Measurements from ENCODE around the gene TCF15.

TCF15 gene

GRCh38 chr20:597560-597959 is 12.5 kb downstream of the TCF15 start:
- TF ChIP-seq EZH2phosphoT487 (conservative IDR thresholded peaks at IDR 0.05; ENCODE audit: low read length) = no peak
- no peak for TF ChIP-seq CTCF (IDR thresholded peaks at IDR 0.05; ENCODE audit: insufficient read depth, low read length, poor library complexity, severe bottlenecking)
- Histone ChIP-seq H4K20me1 (ENCODE audit: low read depth, low read length) (no peaks in the 10 kb centered on the region), H3K4me3 (ENCODE audit: insufficient read depth, low read length, poor library complexity, severe bottlenecking) (no peak overlapping the region), H3K27ac (ENCODE audit: low read depth, low read length) (no peak overlapping the region), H3K9me2 (replicated peaks; ENCODE audit: insufficient read depth, low read length) (no peaks in the 10 kb centered on the region), H3F3A (ENCODE audit: insufficient read depth) (no peaks in the 10 kb centered on the region), H3K79me2 (ENCODE audit: insufficient read depth, low read length) (no peaks in the 10 kb centered on the region), H3K36me3 (ENCODE audit: low read length) (no peaks in the 10 kb centered on the region), H2AFZ (ENCODE audit: low read depth, low read length, severe bottlenecking) (no peak overlapping the region), H3K27me3 (ENCODE audit: low read length) (no peaks in the 10 kb centered on the region), H3K9ac (ENCODE audit: low read length) (no peak overlapping the region), H3K9me3 (ENCODE audit: insufficient read depth, low read length) (no peaks in the 10 kb centered on the region), H3K4me2 (ENCODE audit: low read depth, low read length, poor library complexity, severe bottlenecking) (no peak overlapping the region)

GRCh38 chr20:595330-596308 is 14.5 kb downstream of the TCF15 start:
- H3K9me2 ChIP-seq (replicated peaks; ENCODE audit: insufficient read depth, low read length) = no peaks in the 10 kb centered on the region
- H3K79me2 ChIP-seq (ENCODE audit: insufficient read depth, low read length) = no peaks in the 10 kb centered on the region
- H3K4me3 ChIP-seq (ENCODE audit: insufficient read depth, low read length, poor library complexity, severe bottlenecking) = no peak overlapping the region
- no peak overlapping the region for H3K4me2 ChIP-seq (ENCODE audit: low read depth, low read length, poor library complexity, severe bottlenecking)
- no peak overlapping the region for H3K27ac ChIP-seq (ENCODE audit: low read depth, low read length)
- no peaks in the 10 kb centered on the region for H3K9me3 ChIP-seq (ENCODE audit: insufficient read depth, low read length)
- no peaks in the 10 kb centered on the region for H4K20me1 ChIP-seq (ENCODE audit: low read depth, low read length)
- H3K27me3 ChIP-seq (ENCODE audit: low read length) = no peaks in the 10 kb centered on the region
- no peak overlapping the region for H3K9ac ChIP-seq (ENCODE audit: low read length)
- H3K36me3 ChIP-seq (ENCODE audit: low read length) = no peaks in the 10 kb centered on the region
- TF ChIP-seq CTCF (IDR thresholded peaks at IDR 0.05; ENCODE audit: insufficient read depth, low read length, poor library complexity, severe bottlenecking) (no peak), EZH2phosphoT487 (conservative IDR thresholded peaks at IDR 0.05; ENCODE audit: low read length) (no peak)
- no peak overlapping the region for H2AFZ ChIP-seq (ENCODE audit: low read depth, low read length, severe bottlenecking)
- no peaks in the 10 kb centered on the region for H3F3A ChIP-seq (ENCODE audit: insufficient read depth)

GRCh38 chr20:592506-592905 is 17.6 kb downstream of the TCF15 start:
- Histone ChIP-seq H3K36me3 (ENCODE audit: low read length) (no peaks in the 10 kb centered on the region), H3K9me2 (replicated peaks; ENCODE audit: insufficient read depth, low read length) (no peaks in the 10 kb centered on the region), H3K4me2 (ENCODE audit: low read depth, low read length, poor library complexity, severe bottlenecking) (no peak overlapping the region), H2AFZ (ENCODE audit: low read depth, low read length, severe bottlenecking) (no peak overlapping the region), H3K9ac (ENCODE audit: low read length) (no peak overlapping the region), H3F3A (ENCODE audit: insufficient read depth) (no peaks in the 10 kb centered on the region), H4K20me1 (ENCODE audit: low read depth, low read length) (no peaks in the 10 kb centered on the region), H3K79me2 (ENCODE audit: insufficient read depth, low read length) (no peaks in the 10 kb centered on the region), H3K9me3 (ENCODE audit: insufficient read depth, low read length) (no peaks in the 10 kb centered on the region), H3K4me3 (ENCODE audit: insufficient read depth, low read length, poor library complexity, severe bottlenecking) (no peak overlapping the region), H3K27me3 (ENCODE audit: low read length) (no peaks in the 10 kb centered on the region), H3K27ac (ENCODE audit: low read depth, low read length) (no peak overlapping the region)
- TF ChIP-seq CTCF (IDR thresholded peaks at IDR 0.05; ENCODE audit: insufficient read depth, low read length, poor library complexity, severe bottlenecking) (no peak), EZH2phosphoT487 (conservative IDR thresholded peaks at IDR 0.05; ENCODE audit: low read length) (no peak)

Measured in SU-DHL-6 (cell line).